ENCODE data around the gene SPTAN1. TPM values are rescaled to one million over a fixed set of nuclear protein-coding genes. Genes with fewer than 3 reads are reported as not detected.
"Not testable (repeated sequence)": the region's sequence is repeated elsewhere in the genome, so short reads cannot be mapped to it uniquely, and the experiment has no call there.

The SPTAN1 gene
- 100 to 1,000 TPM; 228 TPM for total RNA-seq

DNA sequence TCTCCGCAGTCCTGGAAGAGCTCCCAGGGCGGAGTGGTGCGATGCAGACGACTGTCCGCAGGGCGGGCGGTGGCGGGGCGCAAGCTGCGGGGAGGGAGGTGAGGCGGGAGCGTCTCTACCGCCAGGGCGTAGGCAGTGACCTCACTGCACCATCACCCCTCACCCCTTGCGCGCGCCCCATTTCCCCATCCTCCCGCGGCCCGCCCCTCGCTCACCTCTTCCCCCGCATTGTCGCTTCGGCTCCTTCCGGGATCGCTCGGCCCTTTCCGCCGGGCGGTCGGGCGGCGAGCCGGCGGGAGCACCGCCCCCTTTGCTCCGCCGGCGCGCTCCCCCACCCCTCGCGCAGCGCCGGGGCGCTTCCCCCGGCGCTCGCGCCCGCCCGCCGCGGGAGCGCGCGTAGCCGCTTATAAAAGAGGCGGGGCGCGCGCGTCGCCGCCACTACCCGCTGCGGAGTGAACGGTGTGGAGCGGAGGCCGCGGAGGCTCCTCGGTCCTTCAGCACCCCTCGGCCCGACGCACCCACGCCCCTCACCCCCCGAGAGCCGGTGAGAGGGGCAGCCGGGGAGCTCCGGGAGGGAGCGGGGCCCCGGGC lies at the start of gene SPTAN1:
TSS of gene SPTAN1 (plus strand) at position 435 of the 591 bp plus-strand sequence. CDS start 14,154 bp downstream, outside the sequence.
- Mint-ChIP-seq H3K9me3 (no peaks in the 10 kb centered on the region), H3K4me3 (peak within 1 kb of the TSS; percentile 96)

DNA sequence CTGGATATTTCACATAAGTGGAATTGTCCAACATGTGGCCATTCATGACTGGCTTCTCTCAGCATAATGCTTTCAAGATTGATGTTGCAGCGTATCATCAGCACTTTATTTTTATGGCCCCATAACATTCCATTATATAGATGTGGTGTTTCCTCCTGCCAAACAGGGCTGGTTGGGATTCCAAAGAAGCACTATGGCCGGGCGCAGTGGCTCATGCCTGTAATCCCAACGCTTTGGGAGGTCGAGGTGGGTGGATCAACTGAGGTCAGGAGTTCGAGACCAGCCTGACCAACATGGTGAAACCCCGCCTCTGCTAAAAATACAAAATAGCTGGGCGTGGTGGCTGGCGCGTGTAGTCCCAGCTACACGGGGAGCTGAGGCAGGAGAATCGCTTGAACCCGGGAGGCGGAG lies 49.0 kb upstream of the SPTAN1 start:
- H3K4me3 Mint-ChIP-seq, result peak overlapping the region; percentile 69
- H3K27me3 Mint-ChIP-seq; H3K27ac Mint-ChIP-seq; intact Hi-C loops (cut with micrococcal nuclease); CTCF ChIA-PET; DNase-seq; H3K9me3 Mint-ChIP-seq: not testable (repeated sequence)
- peaks cover 17% of the 10 kb centered on the region for H3K36me3 Mint-ChIP-seq
- peaks cover 17% of the 10 kb centered on the region for H3K4me1 Mint-ChIP-seq (ENCODE audit: low read depth)
- POLR2A ChIA-PET, result interaction anchor here (1.9 kb wide), 1 partner anchor 49 kb away, joined by 8 read pairs; the partner anchor contains the start of gene SPTAN1

More for the DNA sequence above, at the start of gene SPTAN1:
- peaks cover 32% of the 10 kb centered on the region for H3K4me1 Mint-ChIP-seq (ENCODE audit: low read depth)
- peak; percentile 97 for DNase-seq
- intact Hi-C loops (cut with micrococcal nuclease), result loop anchor here (1.0 to 5.0 kb wide), 6 partner anchors 35 to 477 kb away; partner anchors contain the start of genes GLE1, KYAT1, LRRC8A and ODF2
- POLR2A ChIA-PET, result interaction anchor here (0.6 to 2.6 kb wide), 16 partner anchors 9 to 329 kb away, joined by 3 to 8 read pairs (median 4); partner anchors contain the start of genes CERCAM, GLE1, GOLGA2 and KYAT1
- no peaks in the 10 kb centered on the region for H3K27me3 Mint-ChIP-seq
- H3K27ac Mint-ChIP-seq, result peak within 1 kb of the TSS; percentile 95
- H3K36me3 Mint-ChIP-seq, result peaks cover 2% of the 10 kb centered on the region
- CTCF ChIA-PET, result interaction anchor here (1.0 to 2.5 kb wide), 3 partner anchors 11 to 266 kb away, joined by 4 to 10 read pairs (median 4); partner anchors contain the start of gene ENDOG

GRCh38 chr9:128503870-128504269 lies 48.5 kb upstream of the SPTAN1 start:
- Mint-ChIP-seq H3K36me3 (peaks cover 18% of the 10 kb centered on the region), H3K4me3 (peak overlapping the region; percentile 69), H3K27ac (no peak overlapping the region), H3K4me1 (ENCODE audit: low read depth) (peaks cover 22% of the 10 kb centered on the region), H3K27me3 (no peaks in the 10 kb centered on the region), H3K9me3 (no peaks in the 10 kb centered on the region)
- no peak for DNase-seq
- ChIA-PET CTCF (no interaction called here), POLR2A (interaction anchor here (1.9 kb wide), 1 partner anchor 49 kb away, joined by 8 read pairs; the partner anchor contains the start of gene SPTAN1)
- intact Hi-C loops (cut with micrococcal nuclease), result loop anchor here (1.0 to 2.0 kb wide), 4 partner anchors 48 to 141 kb away; partner anchors contain the start of genes ODF2, SPTAN1 and URM1

GRCh38 chr9:128504485-128505413 lies 47.6 kb upstream of the SPTAN1 start, which contains the start of gene GLE1:
GLE1 (plus strand) TSS chr9:128504719; CDS start chr9:128504806, 87 bp downstream.
- Mint-ChIP-seq H3K4me3 (peak within 1 kb of the TSS; percentile 99), H3K36me3 (peaks cover 22% of the 10 kb centered on the region)
- CTCF ChIA-PET, result interaction anchor here (0.7 to 1.3 kb wide), 4 partner anchors 66 to 210 kb away, joined by 3 read pairs; no protein-coding TSS in a partner anchor

GRCh38 chr9:128505414-128505765 lies 47.0 kb upstream of the SPTAN1 start:
- Mint-ChIP-seq H3K27ac (peak overlapping the region; percentile 97), H3K4me1 (ENCODE audit: low read depth) (peaks cover 26% of the 10 kb centered on the region), H3K27me3 (no peaks in the 10 kb centered on the region), H3K9me3 (no peaks in the 10 kb centered on the region), H3K4me3 (peak overlapping the region; percentile 99), H3K36me3 (peaks cover 17% of the 10 kb centered on the region)
- no peak for DNase-seq
- intact Hi-C loops (cut with micrococcal nuclease), result loop anchor here (2.0 kb wide), 1 partner anchor 143 kb away; no protein-coding TSS in a partner anchor
- POLR2A ChIA-PET, result interaction anchor here (0.8 to 1.9 kb wide), 6 partner anchors 9 to 219 kb away, joined by 3 to 8 read pairs (median 3); partner anchors contain the start of gene SPTAN1
- CTCF ChIA-PET, result interaction anchor here (0.9 to 1.3 kb wide), 4 partner anchors 53 to 210 kb away, joined by 3 read pairs; no protein-coding TSS in a partner anchor

More at GRCh38 chr9:128504485-128505413, 47.6 kb upstream of the SPTAN1 start, which contains the start of gene GLE1:
- intact Hi-C loops (cut with micrococcal nuclease), result loop anchor here (1.0 to 2.0 kb wide), 4 partner anchors 48 to 142 kb away; partner anchors contain the start of genes ODF2, SPTAN1 and URM1
- Mint-ChIP-seq H3K27ac (peak within 1 kb of the TSS; percentile 97), H3K27me3 (no peaks in the 10 kb centered on the region), H3K4me1 (ENCODE audit: low read depth) (peaks cover 26% of the 10 kb centered on the region), H3K9me3 (no peaks in the 10 kb centered on the region)
- POLR2A ChIA-PET, result interaction anchor here (0.8 to 1.9 kb wide), 7 partner anchors 10 to 220 kb away, joined by 3 to 8 read pairs (median 3); partner anchors contain the start of gene SPTAN1
- DNase-seq, result peak; percentile 97

DNA sequence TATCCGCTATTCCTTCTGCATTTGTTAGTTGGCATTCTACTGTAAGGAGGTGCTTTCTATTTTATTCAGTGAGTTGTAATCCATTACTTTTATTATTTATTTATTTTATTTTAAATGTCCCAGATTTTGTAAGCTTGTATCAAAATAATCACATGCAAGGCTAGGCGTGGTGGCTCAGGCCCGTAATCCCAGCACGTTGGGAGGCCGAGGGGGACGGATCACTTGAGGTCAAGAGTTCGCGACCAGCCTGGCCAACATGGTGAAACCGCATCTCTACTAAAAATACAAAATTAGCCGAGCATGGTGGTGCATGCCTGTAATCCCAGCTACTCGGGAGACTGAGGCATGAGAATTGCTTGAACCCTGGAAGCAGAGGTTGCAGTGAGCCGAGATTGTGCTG lies 46.5 kb upstream of the SPTAN1 start:
- not testable (repeated sequence) for H3K27me3 Mint-ChIP-seq, H3K9me3 Mint-ChIP-seq, H3K27ac Mint-ChIP-seq, DNase-seq
- Mint-ChIP-seq H3K36me3 (peaks cover 16% of the 10 kb centered on the region), H3K4me3 (peak overlapping the region; percentile 99), H3K4me1 (ENCODE audit: low read depth) (peaks cover 26% of the 10 kb centered on the region)
- intact Hi-C loops (cut with micrococcal nuclease), result loop anchor here (2.0 kb wide), 1 partner anchor 143 kb away; no protein-coding TSS in a partner anchor
- ChIA-PET CTCF (interaction anchor here (0.9 kb wide), 1 partner anchor 52 kb away, joined by 3 read pairs; no protein-coding TSS in a partner anchor), POLR2A (interaction anchor here (0.8 to 1.1 kb wide), 2 partner anchors 17 to 64 kb away, joined by 3 read pairs; no protein-coding TSS in a partner anchor)

DNA sequence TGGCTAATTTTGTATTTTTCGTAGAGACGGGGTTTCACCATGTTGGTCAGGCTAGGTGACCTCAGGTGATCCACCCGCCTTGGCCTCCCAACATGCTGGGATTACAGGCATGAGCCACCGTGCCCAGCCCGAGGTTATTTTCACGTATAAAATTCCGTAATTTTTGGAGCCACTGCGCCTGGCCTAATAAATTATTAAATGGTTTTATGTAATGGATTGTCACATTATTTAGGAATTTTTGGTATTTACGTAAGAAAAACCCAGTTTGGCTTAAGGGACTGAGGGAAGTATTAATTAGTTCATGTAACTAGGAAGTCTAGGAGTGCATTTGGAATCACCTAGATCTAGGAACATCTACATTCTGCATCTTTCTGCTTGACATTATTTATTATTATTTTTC lies 39.6 kb upstream of the SPTAN1 start:
- POLR2A ChIA-PET, result no interaction called here
- Mint-ChIP-seq H3K36me3 (peaks cover 34% of the 10 kb centered on the region), H3K4me1 (ENCODE audit: low read depth) (peaks cover 13% of the 10 kb centered on the region), H3K27me3 (no peaks in the 10 kb centered on the region), H3K4me3 (no peak overlapping the region), H3K9me3 (no peaks in the 10 kb centered on the region), H3K27ac (no peak overlapping the region)
- no peak for DNase-seq
- CTCF ChIA-PET, result no interaction called here
- intact Hi-C loops (cut with micrococcal nuclease), result no loop called here

DNA sequence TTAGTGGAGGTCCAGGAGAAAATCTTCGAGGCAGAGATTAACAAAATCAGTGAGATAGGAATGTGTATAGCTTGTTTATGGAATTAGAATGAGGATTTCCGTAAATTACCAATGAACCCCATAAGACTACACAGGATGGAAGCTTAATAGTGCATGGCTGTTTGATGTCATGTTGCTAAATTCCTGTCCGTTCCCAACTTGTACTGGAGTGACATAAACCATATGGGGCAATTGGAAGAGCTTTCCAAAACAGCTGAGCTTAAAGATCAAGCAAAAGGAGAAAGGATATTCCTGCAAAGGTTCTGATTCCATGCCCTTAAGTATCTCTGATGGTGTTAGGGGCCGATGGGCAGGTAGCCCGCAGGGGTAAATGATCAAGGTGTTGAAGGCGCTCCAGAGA lies 30.4 kb upstream of the SPTAN1 start:
- no peak for DNase-seq
- H3K36me3 Mint-ChIP-seq, result peaks cover 45% of the 10 kb centered on the region
- H3K9me3 Mint-ChIP-seq, result peaks cover 4% of the 10 kb centered on the region
- H3K4me1 Mint-ChIP-seq (ENCODE audit: low read depth), result no peaks in the 10 kb centered on the region
- ChIA-PET POLR2A (no interaction called here), CTCF (interaction anchor here (0.6 kb wide), 1 partner anchor 102 kb away, joined by 3 read pairs; no protein-coding TSS in a partner anchor)
- no peak overlapping the region for H3K27ac Mint-ChIP-seq
- intact Hi-C loops (cut with micrococcal nuclease), result no loop called here
- no peak overlapping the region for H3K4me3 Mint-ChIP-seq
- H3K27me3 Mint-ChIP-seq, result no peaks in the 10 kb centered on the region

DNA sequence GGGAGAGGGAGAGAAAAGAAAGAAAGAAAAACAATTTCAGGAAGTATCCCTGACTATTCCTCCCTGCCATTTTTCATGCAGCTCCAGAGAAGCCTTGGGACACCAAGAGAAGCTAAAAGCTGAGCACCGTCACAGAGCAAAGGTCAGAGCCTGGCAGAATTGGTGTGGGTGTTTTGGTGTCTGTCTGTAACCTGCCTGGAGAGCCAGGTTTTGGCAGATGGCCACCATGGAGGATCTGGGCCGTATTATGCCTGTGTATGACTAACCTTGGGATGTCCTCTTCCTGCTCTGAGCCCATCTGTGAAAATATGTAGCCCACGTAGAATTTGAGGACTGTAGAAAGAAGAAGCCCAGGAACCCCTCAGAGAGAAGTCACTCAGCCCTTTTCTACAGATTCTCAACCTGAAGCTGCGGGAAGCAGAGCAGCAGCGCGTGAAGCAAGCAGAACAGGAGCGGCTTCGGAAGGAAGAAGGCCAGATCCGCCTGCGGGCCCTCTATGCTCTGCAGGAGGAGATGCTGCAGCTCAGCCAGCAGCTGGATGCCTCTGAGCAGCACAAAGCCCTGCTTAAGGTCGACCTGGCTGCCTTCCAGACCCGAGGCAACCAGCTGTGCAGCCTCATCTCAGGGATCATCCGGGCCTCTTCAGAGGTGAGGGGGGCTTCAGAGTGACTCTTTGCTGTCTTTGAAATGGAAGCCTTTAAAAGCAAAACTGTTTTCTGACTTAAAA lies 29.0 kb upstream of the SPTAN1 start:
- Mint-ChIP-seq H3K27me3 (no peaks in the 10 kb centered on the region), H3K4me3 (no peak overlapping the region), H3K4me1 (ENCODE audit: low read depth) (no peaks in the 10 kb centered on the region), H3K27ac (no peak overlapping the region), H3K36me3 (peaks cover 41% of the 10 kb centered on the region), H3K9me3 (peaks cover 4% of the 10 kb centered on the region)
- DNase-seq, result no peak
- ChIA-PET CTCF (interaction anchor here (1.2 kb wide), 1 partner anchor 85 kb away, joined by 4 read pairs; no protein-coding TSS in a partner anchor), POLR2A (interaction anchor here (1.0 kb wide), 1 partner anchor 18 kb away, joined by 3 read pairs; no protein-coding TSS in a partner anchor)
- intact Hi-C loops (cut with micrococcal nuclease), result no loop called here

DNA sequence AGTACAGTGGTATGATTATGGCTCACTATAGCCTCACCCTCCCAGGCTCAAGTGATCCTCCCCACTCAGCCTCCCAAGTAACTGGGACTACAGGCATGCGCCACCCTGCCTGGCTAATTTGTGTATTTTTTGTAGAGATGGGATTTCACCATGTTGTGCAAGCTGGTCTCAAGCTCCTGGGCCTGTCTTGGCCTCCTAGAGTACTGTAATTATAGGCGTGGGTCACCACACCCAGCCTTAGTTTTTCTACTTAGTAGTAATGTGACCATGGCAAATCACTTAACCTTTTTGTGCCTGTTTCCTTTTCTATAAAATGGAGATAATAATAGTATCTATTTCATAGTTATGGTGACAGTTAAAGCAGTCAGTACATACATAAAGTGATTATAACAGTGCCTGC lies 25.7 kb upstream of the SPTAN1 start:
- no peaks in the 10 kb centered on the region for H3K4me1 Mint-ChIP-seq (ENCODE audit: low read depth)
- CTCF ChIA-PET, result no interaction called here
- H3K9me3 Mint-ChIP-seq, result no peaks in the 10 kb centered on the region
- POLR2A ChIA-PET, result no interaction called here
- peaks cover 39% of the 10 kb centered on the region for H3K36me3 Mint-ChIP-seq
- H3K4me3 Mint-ChIP-seq, result no peak overlapping the region
- H3K27ac Mint-ChIP-seq, result no peak overlapping the region
- intact Hi-C loops (cut with micrococcal nuclease), result no loop called here
- no peak for DNase-seq
- no peaks in the 10 kb centered on the region for H3K27me3 Mint-ChIP-seq
